NOMO-1 (cell line): Measurements from ENCODE around the gene PRDM9.
"Not testable (repeated sequence)": the region's sequence is repeated elsewhere in the genome, so short reads cannot be mapped to it uniquely, and the experiment has no call there.

Source experiments
- DNase-seq, 2 experiments: peaks; one replicate each; lab custom pipeline; 2025; ENCODE audit not compliant: unreplicated experiment in 2 of 2; lab: John Stamatoyannopoulos, UW

PRDM9 gene

DNA sequence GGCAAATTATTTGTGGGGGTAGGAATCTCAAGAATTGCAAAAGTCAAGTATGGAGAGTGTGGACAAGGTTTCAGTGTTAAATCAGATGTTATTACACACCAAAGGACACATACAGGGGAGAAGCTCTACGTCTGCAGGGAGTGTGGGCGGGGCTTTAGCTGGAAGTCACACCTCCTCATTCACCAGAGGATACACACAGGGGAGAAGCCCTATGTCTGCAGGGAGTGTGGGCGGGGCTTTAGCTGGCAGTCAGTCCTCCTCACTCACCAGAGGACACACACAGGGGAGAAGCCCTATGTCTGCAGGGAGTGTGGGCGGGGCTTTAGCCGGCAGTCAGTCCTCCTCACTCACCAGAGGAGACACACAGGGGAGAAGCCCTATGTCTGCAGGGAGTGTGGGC, 19.2 kb downstream of the PRDM9 start:
- DNase-seq: not testable (repeated sequence)

DNA sequence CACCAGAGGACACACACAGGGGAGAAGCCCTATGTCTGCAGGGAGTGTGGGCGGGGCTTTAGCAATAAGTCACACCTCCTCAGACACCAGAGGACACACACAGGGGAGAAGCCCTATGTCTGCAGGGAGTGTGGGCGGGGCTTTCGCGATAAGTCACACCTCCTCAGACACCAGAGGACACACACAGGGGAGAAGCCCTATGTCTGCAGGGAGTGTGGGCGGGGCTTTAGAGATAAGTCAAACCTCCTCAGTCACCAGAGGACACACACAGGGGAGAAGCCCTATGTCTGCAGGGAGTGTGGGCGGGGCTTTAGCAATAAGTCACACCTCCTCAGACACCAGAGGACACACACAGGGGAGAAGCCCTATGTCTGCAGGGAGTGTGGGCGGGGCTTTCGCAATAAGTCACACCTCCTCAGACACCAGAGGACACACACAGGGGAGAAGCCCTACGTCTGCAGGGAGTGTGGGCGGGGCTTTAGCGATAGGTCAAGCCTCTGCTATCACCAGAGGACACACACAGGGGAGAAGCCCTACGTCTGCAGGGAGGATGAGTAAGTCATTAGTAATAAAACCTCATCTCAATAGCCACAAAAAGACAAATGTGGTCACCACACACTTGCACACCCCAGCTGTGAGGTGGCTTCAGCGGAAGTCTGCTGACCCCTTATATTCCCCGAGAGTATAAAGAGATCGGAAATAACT, 20.0 kb downstream of the PRDM9 start:
- DNase-seq: not testable (repeated sequence)

DNA sequence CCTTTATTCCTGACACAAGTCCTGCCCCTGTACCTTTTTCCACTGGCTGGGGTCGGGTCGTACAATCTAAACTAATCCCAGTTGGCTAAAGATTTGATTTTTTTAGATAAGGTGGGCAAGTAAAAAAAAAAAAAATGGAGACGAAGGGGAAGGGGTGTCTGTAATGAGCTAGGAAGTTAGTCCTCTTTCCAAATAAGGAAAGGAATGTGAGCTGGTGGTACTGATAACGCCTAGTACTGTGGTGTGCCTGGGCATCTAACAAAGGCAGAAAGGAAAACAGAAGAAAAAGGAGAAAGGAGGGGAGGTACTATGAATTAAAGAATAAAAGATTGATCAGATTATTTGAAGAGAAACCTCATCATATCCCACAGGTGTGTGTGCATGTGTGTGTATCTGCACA, 21.3 kb downstream of the PRDM9 start:
- DNase-seq: no peak

DNA sequence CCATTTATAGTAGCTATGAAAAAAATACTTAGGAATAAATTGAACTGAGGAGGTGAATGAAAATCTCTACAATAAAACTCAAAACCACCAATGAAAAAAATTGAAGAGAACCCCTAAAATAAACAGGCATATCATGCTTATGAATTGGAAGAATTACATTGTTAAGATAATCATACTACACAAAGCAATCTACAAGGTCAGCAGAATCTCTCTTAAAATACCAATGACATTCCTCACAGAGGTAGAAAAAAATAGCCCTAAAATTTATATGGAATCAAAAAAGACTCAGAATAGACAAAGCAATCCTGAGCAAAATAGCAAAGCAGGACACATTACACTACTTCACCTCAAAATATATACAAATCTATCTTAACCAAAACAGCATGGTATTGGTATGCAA, 23.2 kb downstream of the PRDM9 start:
- DNase-seq: no peak

DNA sequence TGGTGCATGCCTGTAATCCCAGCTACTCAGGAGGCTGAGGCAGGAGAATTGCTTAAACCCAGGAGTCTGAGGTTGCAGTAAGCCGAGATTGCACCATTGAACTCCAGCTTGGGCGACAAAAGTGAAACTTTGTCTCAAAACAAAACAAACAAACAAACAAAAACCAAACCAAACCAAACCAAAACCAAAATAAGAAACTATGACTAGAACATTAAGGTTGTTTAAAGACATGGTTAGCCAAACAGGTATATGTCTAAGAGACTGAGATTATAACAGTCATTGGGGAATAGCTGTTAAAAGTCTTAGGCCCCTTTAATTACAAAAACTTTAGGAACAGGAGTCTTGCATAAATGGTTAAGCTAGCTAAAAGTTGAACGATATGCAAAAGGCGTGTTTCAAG, 63.6 kb downstream of the PRDM9 start:
- DNase-seq: no peak
